GM12878 (cell line): ENCODE data around the gene CFAP57. TPM values are rescaled to one million over a fixed set of nuclear protein-coding genes. Genes with fewer than 3 reads are reported as not detected.
"Not testable (repeated sequence)": the region's sequence is repeated elsewhere in the genome, so short reads cannot be mapped to it uniquely, and the experiment has no call there.

Experiments used
- ATAC-seq: fragments of 200-7000 bp; cut with Tn5 transposase; 3 replicates; pipeline ENCODE4 v1.9.1; 2020; ENCODE audit warnings: mild to moderate bottlenecking, moderate library complexity
- BruUV-seq: library from RNA; stranded (reverse); fragments of 400-500 nt; replicated peaks from 2 replicates; lab custom pipeline; 2021; lab: Mats Ljungman, UMichigan
- CTCF ChIA-PET: fragments of 300-600 bp; sonication (Branson Sonifier 250); formaldehyde crosslinking; extraction: SDS; loops from one replicate; lab custom pipeline; 2021; ENCODE audit warnings: inconsistent platforms; lab: Yijun Ruan, JAX
- POLR2A ChIA-PET: fragments of 350-600 bp; formaldehyde crosslinking; extraction: SDS; loops from one replicate; lab custom pipeline; 2021; ENCODE audit warnings: inconsistent platforms; lab: Charles Lee
- RAD21 ChIA-PET: fragments of 300-600 bp; sonication (Branson Sonifier 250); formaldehyde crosslinking; loops from one replicate; lab custom pipeline; 2023; ENCODE audit warnings: antibody characterized with exemption; ENCODE audit not compliant: unreplicated experiment; lab: Charles Lee
- SMC1A ChIA-PET: fragments of 300-600 bp; sonication (Branson Sonifier 250); formaldehyde crosslinking; loops from one replicate; lab custom pipeline; 2023; ENCODE audit not compliant: unreplicated experiment, uncharacterized antibody; lab: Charles Lee
- DNase-seq: peaks from one replicate; pipeline ENCODE4 v3.0.0-alpha.2; 2011; ENCODE audit warnings: low read depth, low spot score
- FAIRE-seq: peaks from 3 replicates; lab custom pipeline; 2011; peaks lifted over from hg19 to GRCh38; lab: Jason Lieb, UNC
- H2AFZ ChIP-seq: 2 replicates; pipeline ENCODE4 v1.6.0; 2011; ENCODE audit warnings: low read depth, low read length, control low read depth; ENCODE audit not compliant: control insufficient read depth
- H3K27ac ChIP-seq: 2 replicates; pipeline ENCODE4 v1.5.1; 2011; ENCODE audit warnings: control low read depth; ENCODE audit not compliant: control insufficient read depth, insufficient read depth
- H3K27me3 ChIP-seq, 2 experiments: replicated peaks in 1 of 2; 2 replicates each; pipeline versions ENCODE4 v1.6.0 to v1.6.1; 2011; ENCODE audit warnings: low read length in 1 of 2; ENCODE audit not compliant: control insufficient read depth in 2 of 2, insufficient read depth in 2 of 2
- H3K36me3 ChIP-seq, 2 experiments: 2 replicates each; pipeline ENCODE4 v1.5.1; 2011; ENCODE audit warnings: low read length in 1 of 2; ENCODE audit not compliant: control insufficient read depth in 2 of 2, insufficient read depth in 2 of 2
- H3K4me1 ChIP-seq: 2 replicates; pipeline ENCODE4 v1.6.1; 2011; ENCODE audit warnings: mild to moderate bottlenecking, low read length, moderate library complexity, mixed read lengths; ENCODE audit not compliant: control insufficient read depth, insufficient read depth
- H3K4me2 ChIP-seq: 2 replicates; pipeline ENCODE4 v1.6.0; 2011; ENCODE audit warnings: control low read depth; ENCODE audit not compliant: control insufficient read depth, insufficient read depth
- H3K4me3 ChIP-seq: fragments of 200-600 bp; sonication (generic); 2 replicates; pipeline ENCODE4 v1.5.1; 2016
- H3K79me2 ChIP-seq: 2 replicates; pipeline ENCODE4 v1.6.0; 2011; ENCODE audit warnings: low read length; ENCODE audit not compliant: control insufficient read depth, insufficient read depth
- H3K9ac ChIP-seq: 2 replicates; pipeline ENCODE4 v1.8.0; 2011; ENCODE audit warnings: low read length, control low read depth, mixed read lengths; ENCODE audit not compliant: control insufficient read depth, insufficient read depth
- H3K9me3 ChIP-seq: replicated peaks from 3 replicates; pipeline ENCODE4 v1.5.1; 2011; ENCODE audit warnings: mild to moderate bottlenecking, low read length; ENCODE audit not compliant: control insufficient read depth, insufficient read depth
- H4K20me1 ChIP-seq: 2 replicates; pipeline ENCODE4 v1.6.0; 2011; ENCODE audit not compliant: control insufficient read depth, insufficient read depth
- DPF2 ChIP-seq: fragments of 450-650 bp; IDR thresholded peaks from 2 replicates; pipeline ENCODE4 v1.6.1; 2017; ENCODE audit warnings: mild to moderate bottlenecking
- HDAC6 ChIP-seq: fragments of 200-600 bp; sonication (generic); IDR thresholded peaks from one replicate; pipeline ENCODE4 v1.8.0; 2017; ENCODE audit warnings: antibody characterized with exemption; ENCODE audit not compliant: unreplicated experiment
- SMC3 ChIP-seq: IDR thresholded peaks from 2 replicates; pipeline ENCODE4 v1.6.1; 2011; ENCODE audit warnings: low read length, improper control_type of control experiment, borderline replicate concordance
- SPI1 ChIP-seq: IDR thresholded peaks from 2 replicates; pipeline ENCODE4 v1.6.1; 2011; ENCODE audit warnings: low read depth, mild to moderate bottlenecking, low read length, moderate library complexity, borderline replicate concordance; ENCODE audit not compliant: insufficient read depth
- SREBF2 ChIP-seq: IDR thresholded peaks from 2 replicates; pipeline ENCODE4 v1.6.1; 2012; ENCODE audit warnings: mild to moderate bottlenecking, low read length
- TCF3 ChIP-seq: IDR thresholded peaks from 2 replicates; pipeline ENCODE4 v1.6.1; 2012; ENCODE audit warnings: low read depth, mild to moderate bottlenecking, low read length, borderline replicate concordance; ENCODE audit not compliant: insufficient read depth
- WGBS: methylation state at CpG from one replicate; pipeline ENCODE4 v1.1.6; 2016; ENCODE audit warnings: low lambda C conversion rate; ENCODE audit not compliant: insufficient replicate concordance, insufficient coverage; ENCODE audit errors: missing lambda C conversion rate; 5-methylcytosine and 5-hydroxymethylcytosine counted together
- in situ Hi-C: fragments of 300-500 bp; cut with MboI; formaldehyde crosslinking; loops from 9 replicates; pipeline ENCODE4 v1.14.3; 2018; ENCODE audit warnings: mixed read lengths
- intact Hi-C: fragments of 100-400 bp; cut with micrococcal nuclease; formaldehyde crosslinking; loops from one replicate; pipeline ENCODE4 v1.14.2; 2022; ENCODE audit not compliant: unreplicated experiment
- polyA plus RNA-seq, 11 experiments: library from polyadenylated mRNA; depleted of rRNA in 4 of 11; unstranded in 6 of 11; stranded (reverse) in 5 of 11; fragments of >200 nt; fragmentation: Nextera tagmentation in 4 of 11; fragmentation: Illumina TruSeq in 1 of 11; extraction: Ambion mirVana in 4 of 11; extraction: Trizol in 1 of 11; gene quantifications; 1 replicate in 1 of 11; 2 replicates in 10 of 11; pipeline versions ENCODE4 v1.2.1 to v1.2.3, GENCODE V29; 2011 to 2016; ENCODE audit warnings: inconsistent platforms in 2 of 11, missing spikeins in 2 of 11, low read depth in 1 of 11
- total RNA-seq, 4 experiments: library from RNA; depleted of rRNA in 3 of 4; stranded (reverse); fragments of >200 nt in 3 of 4; fragmentation: Illumina TruSeq in 1 of 4; extraction: Trizol in 1 of 4; gene quantifications; 2 replicates each; pipeline versions ENCODE4 v1.2.1 to v1.2.3, GENCODE V29; 2013 to 2021
- TF ChIP-seq, protein P1 (sequence below): IDR thresholded peaks from 2 replicates; pipeline ENCODE4 v1.6.1; 2011; ENCODE audit warnings: mild to moderate bottlenecking, low read depth, low read length, moderate library complexity; ENCODE audit not compliant: insufficient replicate concordance
- TF ChIP-seq, protein P2 (sequence below): fragments of 150-350 bp; IDR thresholded peaks from 2 replicates; pipeline ENCODE4 v1.6.1; 2016; ENCODE audit warnings: low read depth, low read length
- TF ChIP-seq, protein P3 (sequence below): fragments of 450-650 bp; formaldehyde crosslinking; IDR thresholded peaks from 2 replicates; pipeline ENCODE4 v1.4.0; 2022; ENCODE audit warnings: mild to moderate bottlenecking, moderate library complexity

CFAP57 gene
- total and polyA plus RNA-seq, 10 of the 15 experiments (the other 5 are each of a cell fraction or from before 2014, with no cell fraction given), result 0.45 to 4.8 (median 1.3) TPM

DNA sequence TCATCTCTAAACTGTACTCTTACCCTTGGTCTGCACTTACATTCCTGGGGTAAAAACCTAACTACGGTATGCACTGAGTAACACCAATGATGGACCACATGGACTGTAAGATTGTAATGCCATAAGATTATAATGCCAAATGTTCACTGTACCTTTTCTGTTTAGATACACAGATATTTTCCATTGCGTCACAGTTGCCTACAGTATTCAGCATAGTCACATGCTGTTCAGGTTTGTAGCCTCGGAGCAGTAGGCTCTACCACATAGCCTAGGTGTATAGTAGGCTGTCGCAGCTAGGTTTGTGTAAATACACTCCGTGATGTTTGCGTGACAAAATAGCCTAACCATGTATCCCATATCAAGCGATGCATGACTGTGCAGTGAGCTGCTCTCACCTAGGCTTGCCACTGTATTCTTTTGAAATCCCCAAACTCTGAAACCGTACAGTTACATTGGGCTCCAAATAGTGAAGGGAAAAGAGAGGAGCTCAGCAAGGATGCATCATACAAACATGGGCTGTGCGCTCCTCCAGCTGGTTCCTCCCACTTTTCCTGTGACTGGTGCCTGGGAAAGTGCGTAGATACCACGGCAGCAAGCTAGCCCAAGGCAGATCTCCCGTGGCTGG is 35.2 kb downstream of the CFAP57 start (continued):
- TF ChIP-seq, protein P1, sequence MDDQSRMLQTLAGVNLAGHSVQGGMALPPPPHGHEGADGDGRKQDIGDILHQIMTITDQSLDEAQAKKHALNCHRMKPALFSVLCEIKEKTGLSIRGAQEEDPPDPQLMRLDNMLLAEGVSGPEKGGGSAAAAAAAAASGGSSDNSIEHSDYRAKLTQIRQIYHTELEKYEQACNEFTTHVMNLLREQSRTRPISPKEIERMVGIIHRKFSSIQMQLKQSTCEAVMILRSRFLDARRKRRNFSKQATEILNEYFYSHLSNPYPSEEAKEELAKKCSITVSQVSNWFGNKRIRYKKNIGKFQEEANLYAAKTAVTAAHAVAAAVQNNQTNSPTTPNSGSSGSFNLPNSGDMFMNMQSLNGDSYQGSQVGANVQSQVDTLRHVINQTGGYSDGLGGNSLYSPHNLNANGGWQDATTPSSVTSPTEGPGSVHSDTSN, result no peak
- no peak for TF ChIP-seq SMC3
- TF ChIP-seq, protein P2, sequence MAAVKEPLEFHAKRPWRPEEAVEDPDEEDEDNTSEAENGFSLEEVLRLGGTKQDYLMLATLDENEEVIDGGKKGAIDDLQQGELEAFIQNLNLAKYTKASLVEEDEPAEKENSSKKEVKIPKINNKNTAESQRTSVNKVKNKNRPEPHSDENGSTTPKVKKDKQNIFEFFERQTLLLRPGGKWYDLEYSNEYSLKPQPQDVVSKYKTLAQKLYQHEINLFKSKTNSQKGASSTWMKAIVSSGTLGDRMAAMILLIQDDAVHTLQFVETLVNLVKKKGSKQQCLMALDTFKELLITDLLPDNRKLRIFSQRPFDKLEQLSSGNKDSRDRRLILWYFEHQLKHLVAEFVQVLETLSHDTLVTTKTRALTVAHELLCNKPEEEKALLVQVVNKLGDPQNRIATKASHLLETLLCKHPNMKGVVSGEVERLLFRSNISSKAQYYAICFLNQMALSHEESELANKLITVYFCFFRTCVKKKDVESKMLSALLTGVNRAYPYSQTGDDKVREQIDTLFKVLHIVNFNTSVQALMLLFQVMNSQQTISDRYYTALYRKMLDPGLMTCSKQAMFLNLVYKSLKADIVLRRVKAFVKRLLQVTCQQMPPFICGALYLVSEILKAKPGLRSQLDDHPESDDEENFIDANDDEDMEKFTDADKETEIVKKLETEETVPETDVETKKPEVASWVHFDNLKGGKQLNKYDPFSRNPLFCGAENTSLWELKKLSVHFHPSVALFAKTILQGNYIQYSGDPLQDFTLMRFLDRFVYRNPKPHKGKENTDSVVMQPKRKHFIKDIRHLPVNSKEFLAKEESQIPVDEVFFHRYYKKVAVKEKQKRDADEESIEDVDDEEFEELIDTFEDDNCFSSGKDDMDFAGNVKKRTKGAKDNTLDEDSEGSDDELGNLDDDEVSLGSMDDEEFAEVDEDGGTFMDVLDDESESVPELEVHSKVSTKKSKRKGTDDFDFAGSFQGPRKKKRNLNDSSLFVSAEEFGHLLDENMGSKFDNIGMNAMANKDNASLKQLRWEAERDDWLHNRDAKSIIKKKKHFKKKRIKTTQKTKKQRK, result no peak
- TF ChIP-seq, protein P3, sequence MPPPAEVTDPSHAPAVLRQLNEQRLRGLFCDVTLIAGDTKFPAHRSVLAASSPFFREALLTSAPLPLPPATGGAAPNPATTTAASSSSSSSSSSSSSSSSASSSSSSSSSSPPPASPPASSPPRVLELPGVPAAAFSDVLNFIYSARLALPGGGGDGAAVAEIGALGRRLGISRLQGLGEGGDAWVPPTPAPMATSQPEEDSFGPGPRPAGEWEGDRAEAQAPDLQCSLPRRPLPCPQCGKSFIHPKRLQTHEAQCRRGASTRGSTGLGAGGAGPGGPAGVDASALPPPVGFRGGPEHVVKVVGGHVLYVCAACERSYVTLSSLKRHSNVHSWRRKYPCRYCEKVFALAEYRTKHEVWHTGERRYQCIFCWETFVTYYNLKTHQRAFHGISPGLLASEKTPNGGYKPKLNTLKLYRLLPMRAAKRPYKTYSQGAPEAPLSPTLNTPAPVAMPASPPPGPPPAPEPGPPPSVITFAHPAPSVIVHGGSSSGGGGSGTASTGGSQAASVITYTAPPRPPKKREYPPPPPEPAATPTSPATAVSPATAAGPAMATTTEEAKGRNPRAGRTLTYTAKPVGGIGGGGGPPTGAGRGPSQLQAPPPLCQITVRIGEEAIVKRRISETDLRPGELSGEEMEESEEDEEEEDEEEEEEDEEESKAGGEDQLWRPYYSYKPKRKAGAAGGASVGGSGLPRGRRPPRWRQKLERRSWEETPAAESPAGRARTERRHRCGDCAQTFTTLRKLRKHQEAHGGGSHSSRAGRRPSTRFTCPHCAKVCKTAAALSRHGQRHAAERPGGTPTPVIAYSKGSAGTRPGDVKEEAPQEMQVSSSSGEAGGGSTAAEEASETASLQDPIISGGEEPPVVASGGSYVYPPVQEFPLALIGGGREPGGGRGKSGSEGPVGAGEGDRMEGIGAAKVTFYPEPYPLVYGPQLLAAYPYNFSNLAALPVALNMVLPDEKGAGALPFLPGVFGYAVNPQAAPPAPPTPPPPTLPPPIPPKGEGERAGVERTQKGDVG, result no peak
- TF ChIP-seq HDAC6, result no peak
- no peak for TF ChIP-seq TCF3
- no peak for TF ChIP-seq SREBF2
- no peak for TF ChIP-seq DPF2
- no peak for TF ChIP-seq SPI1

DNA sequence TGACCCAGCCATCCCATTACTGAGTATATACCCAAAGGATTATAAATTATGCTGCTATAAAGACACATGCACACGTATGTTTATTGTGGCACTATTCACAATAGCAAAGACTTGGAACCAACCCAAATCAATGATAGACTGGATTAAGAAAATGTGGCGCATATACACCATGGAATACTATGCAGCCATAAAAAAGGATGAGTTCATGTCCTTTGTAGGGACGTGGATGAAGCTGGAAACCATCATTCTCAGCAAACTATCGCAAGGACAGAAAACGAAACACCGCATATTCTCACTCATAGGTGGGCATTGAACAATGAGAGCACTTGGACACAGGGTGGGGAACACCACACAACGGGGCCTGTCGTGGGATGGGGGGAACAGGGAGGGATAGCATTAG is 36.1 kb downstream of the CFAP57 start:
- BruUV-seq, result TSS peak; percentile 37
- DNase-seq, intact Hi-C loops, H3K9ac ChIP-seq, H3K27me3 ChIP-seq, H3K79me2 ChIP-seq, H4K20me1 ChIP-seq, H3K9me3 ChIP-seq, H3K36me3 ChIP-seq, H3K4me3 ChIP-seq, in situ Hi-C loops, SMC1A ChIA-PET, ATAC-seq, FAIRE-seq, CTCF ChIA-PET, H3K4me2 ChIP-seq, POLR2A ChIA-PET, H3K27ac ChIP-seq, RAD21 ChIA-PET, H2AFZ ChIP-seq: not testable (repeated sequence)
- WGBS, result 95% methylated on average over 8 of the region's 8 CpGs
- H3K4me1 ChIP-seq, result peaks cover 20% of the 10 kb centered on the region
